MCF 10A (cell line): ENCODE data around the gene DAB2. TPM values are rescaled to one million over a fixed set of nuclear protein-coding genes. Genes with fewer than 3 reads are reported as not detected.

ENCODE experiments used
- BruUV-seq: library from RNA; stranded (reverse); fragments of 400-500 nt; replicated peaks from 2 replicates; lab custom pipeline; 2021; lab: Mats Ljungman, UMichigan
- CTCF ChIA-PET: fragments of 300-600 bp; sonication (Branson Sonifier 250); formaldehyde crosslinking; extraction: SDS; loops from one replicate; lab custom pipeline; 2021; ENCODE audit warnings: antibody characterized with exemption, inconsistent platforms; lab: Yijun Ruan, JAX
- POLR2A ChIA-PET: fragments of 300-600, 350-650 bp; sonication (Branson Sonifier 250); formaldehyde crosslinking; extraction: SDS; loops from one replicate; lab custom pipeline; 2020; ENCODE audit warnings: antibody characterized with exemption, inconsistent platforms; lab: Yijun Ruan, JAX
- DNase-seq: peaks from one replicate; pipeline ENCODE4 v3.0.0-alpha.2; 2018; ENCODE audit not compliant: unreplicated experiment
- H3K27ac Mint-ChIP-seq: one replicate; pipeline ENCODE4 v1.8.0; 2022; ENCODE audit warnings: mild to moderate bottlenecking, low read depth, mixed read lengths; ENCODE audit not compliant: unreplicated experiment
- H3K27me3 Mint-ChIP-seq: one replicate; pipeline ENCODE4 v1.8.0; 2022; ENCODE audit warnings: mixed read lengths; ENCODE audit not compliant: insufficient read depth, unreplicated experiment
- H3K36me3 Mint-ChIP-seq: one replicate; pipeline ENCODE4 v1.8.0; 2022; ENCODE audit warnings: mild to moderate bottlenecking, moderate library complexity, mixed read lengths; ENCODE audit not compliant: insufficient read depth, unreplicated experiment
- H3K4me1 Mint-ChIP-seq: one replicate; pipeline ENCODE4 v1.8.0; 2022; ENCODE audit warnings: mixed read lengths; ENCODE audit not compliant: insufficient read depth, unreplicated experiment
- H3K4me3 Mint-ChIP-seq: one replicate; pipeline ENCODE4 v1.8.0; 2022; ENCODE audit warnings: mild to moderate bottlenecking, moderate library complexity, mixed read lengths; ENCODE audit not compliant: unreplicated experiment
- H3K9me3 Mint-ChIP-seq: one replicate; pipeline ENCODE4 v1.8.0; 2022; ENCODE audit warnings: mixed read lengths; ENCODE audit not compliant: unreplicated experiment
- intact Hi-C: fragments of 100-400 bp; cut with micrococcal nuclease; formaldehyde crosslinking; loops from 2 replicates; pipeline ENCODE4 v1.14.1; 2022
- total RNA-seq: library from RNA; stranded (reverse); gene quantifications from 2 replicates; pipeline ENCODE4 v1.2.3, GENCODE V29; 2022
- TF ChIP-seq, protein P1 (sequence below): fragments of 200-600 bp; IDR thresholded peaks from one replicate; pipeline ENCODE4 v1.8.0; 2022; ENCODE audit warnings: antibody characterized with exemption, mild to moderate bottlenecking; ENCODE audit not compliant: unreplicated experiment

The DAB2 gene
- total RNA-seq, 1 experiment from 2014 or later = 0.68 TPM

GRCh38 chr5:39461007-39461682 lies 36.4 kb upstream of the DAB2 start:
- no peak for DNase-seq
- CTCF ChIA-PET = interaction anchor here (0.6 kb wide), 1 partner anchor 1090 kb away, joined by 3 read pairs; no protein-coding TSS in a partner anchor
- intact Hi-C loops = no loop called here

GRCh38 chr5:39459907-39460306 lies 35.1 kb upstream of the DAB2 start:
- ChIA-PET POLR2A (no interaction called here), CTCF (no interaction called here)
- BruUV-seq = no TSS peak
- H3K4me1 Mint-ChIP-seq = no peaks in the 10 kb centered on the region
- H3K4me3 Mint-ChIP-seq = no peak overlapping the region
- no peak overlapping the region for H3K27ac Mint-ChIP-seq
- DNase-seq = no peak
- no peaks in the 10 kb centered on the region for H3K36me3 Mint-ChIP-seq
- TF ChIP-seq, protein P1, sequence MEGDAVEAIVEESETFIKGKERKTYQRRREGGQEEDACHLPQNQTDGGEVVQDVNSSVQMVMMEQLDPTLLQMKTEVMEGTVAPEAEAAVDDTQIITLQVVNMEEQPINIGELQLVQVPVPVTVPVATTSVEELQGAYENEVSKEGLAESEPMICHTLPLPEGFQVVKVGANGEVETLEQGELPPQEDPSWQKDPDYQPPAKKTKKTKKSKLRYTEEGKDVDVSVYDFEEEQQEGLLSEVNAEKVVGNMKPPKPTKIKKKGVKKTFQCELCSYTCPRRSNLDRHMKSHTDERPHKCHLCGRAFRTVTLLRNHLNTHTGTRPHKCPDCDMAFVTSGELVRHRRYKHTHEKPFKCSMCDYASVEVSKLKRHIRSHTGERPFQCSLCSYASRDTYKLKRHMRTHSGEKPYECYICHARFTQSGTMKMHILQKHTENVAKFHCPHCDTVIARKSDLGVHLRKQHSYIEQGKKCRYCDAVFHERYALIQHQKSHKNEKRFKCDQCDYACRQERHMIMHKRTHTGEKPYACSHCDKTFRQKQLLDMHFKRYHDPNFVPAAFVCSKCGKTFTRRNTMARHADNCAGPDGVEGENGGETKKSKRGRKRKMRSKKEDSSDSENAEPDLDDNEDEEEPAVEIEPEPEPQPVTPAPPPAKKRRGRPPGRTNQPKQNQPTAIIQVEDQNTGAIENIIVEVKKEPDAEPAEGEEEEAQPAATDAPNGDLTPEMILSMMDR = no peak
- no peaks in the 10 kb centered on the region for H3K9me3 Mint-ChIP-seq
- H3K27me3 Mint-ChIP-seq = peaks cover 60% of the 10 kb centered on the region
- intact Hi-C loops = no loop called here

More at GRCh38 chr5:39461007-39461682, 36.4 kb upstream of the DAB2 start:
- no peaks in the 10 kb centered on the region for H3K36me3 Mint-ChIP-seq
- TF ChIP-seq, protein P1 = no peak
- POLR2A ChIA-PET = interaction anchor here (0.6 kb wide), 1 partner anchor 15 kb away, joined by 3 read pairs; no protein-coding TSS in a partner anchor
- H3K4me3 Mint-ChIP-seq = no peak overlapping the region
- peaks cover 50% of the 10 kb centered on the region for H3K27me3 Mint-ChIP-seq
- no peaks in the 10 kb centered on the region for H3K9me3 Mint-ChIP-seq
- no TSS peak for BruUV-seq
- no peak overlapping the region for H3K27ac Mint-ChIP-seq
- no peaks in the 10 kb centered on the region for H3K4me1 Mint-ChIP-seq

GRCh38 chr5:39459071-39459470 lies 34.3 kb upstream of the DAB2 start:
- no peaks in the 10 kb centered on the region for H3K9me3 Mint-ChIP-seq
- POLR2A ChIA-PET = no interaction called here
- H3K4me1 Mint-ChIP-seq = no peaks in the 10 kb centered on the region
- no TSS peak for BruUV-seq
- DNase-seq = peak; percentile 35
- H3K36me3 Mint-ChIP-seq = no peaks in the 10 kb centered on the region
- H3K27me3 Mint-ChIP-seq = peaks cover 51% of the 10 kb centered on the region
- intact Hi-C loops = no loop called here
- H3K27ac Mint-ChIP-seq = no peak overlapping the region
- no peak overlapping the region for H3K4me3 Mint-ChIP-seq
- CTCF ChIA-PET = no interaction called here
- TF ChIP-seq, protein P1 = no peak

DNA sequence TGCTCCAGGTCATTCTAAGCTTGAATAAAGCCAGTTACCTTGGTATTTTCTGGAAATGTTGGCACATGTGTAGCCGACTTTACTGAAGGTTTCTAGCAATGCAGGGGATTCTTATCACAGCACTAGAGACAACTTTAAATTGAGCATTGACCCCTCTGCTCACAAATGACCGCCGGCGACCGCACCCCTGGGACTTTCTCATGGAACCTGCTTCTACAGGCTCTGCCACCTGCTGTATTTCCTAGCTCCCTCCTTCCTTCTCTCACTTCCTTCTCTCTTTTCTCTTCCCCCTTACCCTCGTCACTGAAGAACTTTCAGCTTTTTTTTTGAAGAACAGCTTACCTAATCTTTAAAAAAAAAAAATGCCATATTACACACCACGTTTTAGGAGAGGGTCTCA lies 30.9 kb upstream of the DAB2 start:
- intact Hi-C loops = no loop called here
- ChIA-PET POLR2A (interaction anchor here (0.6 kb wide), 1 partner anchor 11 kb away, joined by 3 read pairs; no protein-coding TSS in a partner anchor), CTCF (interaction anchor here (0.8 to 1.0 kb wide), 3 partner anchors 9 to 55 kb away, joined by 3 to 4 read pairs (median 3); no protein-coding TSS in a partner anchor)
- peaks cover 33% of the 10 kb centered on the region for H3K27me3 Mint-ChIP-seq
- DNase-seq = no peak
- no peaks in the 10 kb centered on the region for H3K36me3 Mint-ChIP-seq
- H3K27ac Mint-ChIP-seq = no peak overlapping the region
- H3K9me3 Mint-ChIP-seq = no peaks in the 10 kb centered on the region
- no TSS peak for BruUV-seq
- no peak overlapping the region for H3K4me3 Mint-ChIP-seq
- TF ChIP-seq, protein P1 = no peak
- H3K4me1 Mint-ChIP-seq = no peaks in the 10 kb centered on the region
